Stimulated activated CD4-positive, alpha-beta T cell treated with anti-CD3 and anti-CD28 coated beads, Interleukin-15, amount 100 ng/mL, for 48 hours (primary cell): ENCODE data around the gene SHKBP1.
A peak's percentile ranks its signal among the peaks of the same experiment; 100 is the strongest.
"Not testable (repeated sequence)": the region's sequence is repeated elsewhere in the genome, so short reads cannot be mapped to it uniquely, and the experiment has no call there.

Experiments
- DNase-seq, 2 donors: peaks; one replicate each; pipeline ENCODE4 v3.0.0-alpha.2; 2020; ENCODE audit warnings: low read depth in 2 of 2

The SHKBP1 gene

DNA sequence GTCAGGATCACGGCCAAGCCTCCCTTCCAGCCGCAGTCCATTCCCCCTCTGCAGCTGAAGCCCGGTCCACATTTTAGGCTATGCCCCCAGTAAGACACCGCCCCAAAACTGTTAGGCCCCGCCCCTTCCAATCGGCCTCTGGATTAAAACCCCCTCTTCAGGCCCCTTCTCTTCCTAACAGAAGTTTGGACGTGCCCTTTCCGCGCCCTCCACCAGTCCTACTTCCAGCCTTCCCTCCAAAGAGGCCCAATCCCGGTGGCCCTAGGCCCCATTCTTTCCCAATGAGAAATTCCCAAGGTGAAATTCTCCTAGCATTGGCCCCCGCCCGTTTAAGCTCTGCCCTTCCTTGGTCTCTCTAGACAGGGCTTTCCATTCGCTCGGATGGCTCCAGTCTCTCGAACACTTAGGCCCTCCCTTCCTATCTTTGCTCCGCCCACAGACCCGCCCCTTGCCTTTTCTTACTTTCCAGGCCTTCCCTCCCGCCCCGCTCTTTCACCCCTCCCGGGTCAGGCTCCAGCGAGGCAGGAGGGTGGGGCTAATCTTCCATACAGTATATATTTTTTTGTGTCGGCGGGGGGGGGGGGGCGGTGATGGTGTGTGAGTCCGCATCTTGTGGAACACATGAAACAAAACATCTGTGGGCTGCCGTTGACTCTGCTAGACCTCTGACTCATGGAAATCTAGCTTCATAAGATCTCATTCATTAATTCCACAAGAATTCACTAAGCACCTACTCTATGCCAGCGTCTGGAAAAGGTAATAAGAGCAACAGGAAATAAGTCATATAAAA lies 38.1 kb downstream of the SHKBP1 start:
- peak; percentile 97 for DNase-seq

- DNase-seq, result no peak
Observed at GRCh38 chr19:40616178-40616577, 39.5 kb downstream of the SHKBP1 start.

DNA sequence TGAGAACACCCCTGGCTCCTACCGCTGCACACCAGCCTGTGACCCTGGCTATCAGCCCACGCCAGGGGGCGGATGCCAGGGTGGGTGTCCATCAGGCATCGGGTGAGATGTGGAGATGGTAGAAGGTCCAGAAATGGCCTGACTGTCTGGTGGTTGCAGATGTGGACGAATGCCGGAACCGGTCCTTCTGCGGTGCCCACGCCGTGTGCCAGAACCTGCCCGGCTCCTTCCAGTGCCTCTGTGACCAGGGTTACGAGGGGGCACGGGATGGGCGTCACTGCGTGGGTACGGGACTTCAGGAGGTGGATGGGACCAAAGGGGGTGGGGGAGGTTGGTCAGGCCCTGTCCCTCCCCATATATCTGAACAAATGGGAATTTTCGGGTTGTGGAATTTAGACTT lies 40.3 kb downstream of the SHKBP1 start:
- DNase-seq, result no peak

DNA sequence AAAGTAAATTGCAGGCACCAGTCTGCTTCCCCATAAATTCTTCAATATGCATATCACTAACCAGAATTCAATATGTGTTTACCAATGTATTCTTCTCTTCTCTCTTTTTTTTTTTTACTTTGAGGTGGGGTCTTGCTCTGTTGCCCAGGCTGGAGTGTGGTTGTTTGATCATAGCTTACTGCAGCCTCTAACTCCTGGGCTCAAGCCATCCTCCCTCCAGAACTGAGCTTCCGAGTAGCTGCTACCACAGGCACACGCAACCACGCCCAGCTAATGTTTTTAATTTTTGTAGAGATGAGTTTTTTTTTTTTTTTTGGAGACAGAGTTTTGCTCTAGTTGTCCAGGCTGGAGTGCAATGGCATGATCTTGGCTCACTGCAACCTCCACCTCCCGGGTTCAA lies 41.3 kb downstream of the SHKBP1 start:
- no peak for DNase-seq

GRCh38 chr19:40619333-40620160 lies 42.9 kb downstream of the SHKBP1 start:
- no peak for DNase-seq

DNA sequence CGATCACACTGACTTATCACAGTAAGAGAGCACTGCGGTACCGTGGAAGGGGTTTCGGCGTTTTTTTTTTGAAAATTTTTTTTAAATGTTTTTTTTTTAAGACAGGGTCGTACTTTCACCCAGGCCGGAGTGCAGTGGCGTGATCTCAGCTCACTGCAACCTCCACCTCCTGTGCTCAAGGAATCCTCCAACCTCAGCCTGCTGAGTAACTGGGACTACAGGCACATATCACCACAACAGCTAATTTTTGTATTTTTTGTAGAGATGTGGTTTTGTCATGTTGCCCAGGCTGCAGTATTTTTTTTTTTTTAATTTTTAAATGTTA lies 43.5 kb downstream of the SHKBP1 start:
- DNase-seq, result no peak

DNA sequence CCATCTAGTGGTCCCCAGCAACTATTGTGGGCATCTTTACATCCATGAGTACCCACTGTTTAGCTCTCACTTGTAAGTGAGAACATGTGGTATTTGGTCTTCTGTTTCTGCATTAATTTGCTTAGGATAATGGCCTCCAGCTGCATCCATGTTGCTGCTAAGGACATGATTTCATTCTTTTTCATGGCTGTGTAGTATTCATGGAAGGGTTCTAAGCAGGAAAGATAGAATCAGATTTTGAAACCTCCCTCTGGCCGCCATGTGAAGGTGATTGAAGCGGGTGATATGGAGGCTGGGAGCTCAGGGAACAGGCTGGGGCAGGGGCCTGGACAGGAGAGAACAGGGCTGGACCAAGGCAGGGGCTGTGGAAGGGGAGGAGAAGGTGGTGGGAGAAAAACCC lies 44.6 kb downstream of the SHKBP1 start:
- DNase-seq, result no peak

GRCh38 chr19:40621966-40622772 lies 45.5 kb downstream of the SHKBP1 start:
- DNase-seq, result no peak

GRCh38 chr19:40622773-40623075 lies 46.1 kb downstream of the SHKBP1 start:
- DNase-seq, result no peak

DNA sequence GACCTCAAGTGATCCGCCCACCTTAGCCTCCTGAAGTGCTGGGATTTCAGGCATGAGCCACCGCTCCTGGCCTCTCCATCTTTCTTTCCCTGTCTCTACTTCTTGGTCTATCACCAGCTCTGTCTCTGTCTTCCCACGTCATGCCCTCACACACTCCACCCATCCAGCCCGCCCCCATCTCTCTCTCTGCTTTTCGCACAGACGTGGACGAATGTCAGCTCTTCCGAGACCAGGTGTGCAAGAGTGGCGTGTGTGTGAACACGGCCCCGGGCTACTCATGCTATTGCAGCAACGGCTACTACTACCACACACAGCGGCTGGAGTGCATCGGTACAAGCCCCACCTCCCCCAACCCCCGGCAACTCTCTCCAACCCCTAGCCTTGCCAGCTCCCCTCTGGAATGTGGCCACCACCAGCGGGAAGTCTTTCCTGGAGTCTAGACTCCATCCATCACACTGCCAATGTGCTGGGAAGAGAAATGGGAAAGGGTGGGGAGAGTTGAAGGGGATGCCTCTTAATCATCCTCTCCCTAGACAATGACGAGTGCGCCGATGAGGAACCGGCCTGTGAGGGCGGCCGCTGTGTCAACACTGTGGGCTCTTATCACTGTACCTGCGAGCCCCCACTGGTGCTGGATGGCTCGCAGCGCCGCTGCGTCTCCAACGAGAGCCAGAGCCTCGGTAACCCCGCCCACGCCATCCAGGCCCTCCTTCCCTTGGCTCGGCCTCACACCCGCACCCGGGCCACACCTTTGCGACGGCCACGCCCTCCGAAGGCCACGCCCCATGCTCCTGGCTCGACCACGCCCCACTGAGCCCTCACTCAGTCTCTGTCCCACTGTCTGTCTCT lies 47.0 kb downstream of the SHKBP1 start:
- DNase-seq, result no peak

DNA sequence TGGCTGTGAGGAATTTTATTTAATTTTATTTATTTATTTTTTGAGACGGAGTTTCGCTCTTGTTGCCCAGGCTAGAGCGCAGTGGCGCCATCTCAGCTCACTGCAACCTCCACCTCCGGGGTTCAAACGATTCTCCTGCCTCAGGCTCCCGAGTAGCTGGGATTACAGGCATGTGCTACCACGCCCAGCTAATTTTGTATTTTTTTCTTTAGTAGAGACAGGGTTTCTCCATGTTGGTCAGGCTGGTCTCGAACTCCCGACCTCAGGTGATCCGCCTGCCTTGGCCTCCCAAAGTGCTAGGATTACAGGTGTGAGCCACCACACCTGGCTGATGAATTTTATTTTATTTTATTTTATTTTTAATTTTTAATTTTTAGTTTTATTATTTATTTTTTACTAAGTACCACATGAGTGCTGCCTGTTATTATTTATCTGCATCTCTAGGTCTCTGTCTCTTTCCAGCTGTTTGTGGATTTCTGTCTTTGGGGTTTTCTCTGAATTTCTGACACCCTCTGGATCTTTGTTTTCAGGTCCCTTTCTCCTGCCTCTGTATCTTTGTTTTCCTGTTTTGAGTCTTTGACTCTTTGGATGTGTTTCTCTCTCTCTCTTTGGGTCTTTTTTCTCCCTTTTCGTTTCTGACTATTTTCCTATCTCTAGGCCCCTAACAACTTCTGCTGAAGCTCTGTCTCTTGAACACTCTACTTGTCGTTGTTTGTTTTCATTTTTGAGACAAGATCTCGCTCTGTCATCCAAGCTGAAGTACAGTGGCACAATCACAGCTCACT lies 47.9 kb downstream of the SHKBP1 start:
- DNase-seq, result not testable (repeated sequence)

DNA sequence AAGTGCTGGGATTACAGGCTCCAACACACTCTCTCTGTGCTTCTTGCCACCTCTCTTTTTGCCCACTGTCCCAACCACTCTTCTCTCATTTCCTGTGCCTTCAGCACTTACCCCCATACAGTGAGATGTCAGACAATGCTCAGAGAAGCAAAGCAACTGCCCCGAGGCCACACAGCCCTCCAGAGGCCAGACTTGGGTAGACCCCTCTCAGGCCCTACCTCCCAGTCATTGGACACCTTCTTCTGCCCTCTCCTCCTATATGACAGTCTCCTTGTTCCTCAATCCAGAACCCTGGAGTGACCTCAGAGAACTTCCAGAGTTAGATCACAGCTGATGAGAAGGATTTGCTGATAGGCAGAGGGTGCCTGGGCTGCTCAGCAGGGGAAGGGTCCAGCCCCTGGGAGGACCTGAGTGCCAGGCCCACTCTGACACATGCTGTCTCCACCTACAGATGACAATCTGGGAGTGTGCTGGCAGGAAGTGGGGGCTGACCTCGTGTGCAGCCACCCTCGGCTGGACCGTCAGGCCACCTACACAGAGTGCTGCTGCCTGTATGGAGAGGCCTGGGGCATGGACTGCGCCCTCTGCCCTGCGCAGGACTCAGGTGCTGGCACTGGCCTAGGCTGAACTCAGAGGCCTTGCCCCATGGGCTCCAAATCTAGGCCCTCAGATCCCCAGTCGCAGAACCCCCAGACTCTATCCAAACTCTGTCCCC lies 48.9 kb downstream of the SHKBP1 start:
- DNase-seq, result no peak

DNA sequence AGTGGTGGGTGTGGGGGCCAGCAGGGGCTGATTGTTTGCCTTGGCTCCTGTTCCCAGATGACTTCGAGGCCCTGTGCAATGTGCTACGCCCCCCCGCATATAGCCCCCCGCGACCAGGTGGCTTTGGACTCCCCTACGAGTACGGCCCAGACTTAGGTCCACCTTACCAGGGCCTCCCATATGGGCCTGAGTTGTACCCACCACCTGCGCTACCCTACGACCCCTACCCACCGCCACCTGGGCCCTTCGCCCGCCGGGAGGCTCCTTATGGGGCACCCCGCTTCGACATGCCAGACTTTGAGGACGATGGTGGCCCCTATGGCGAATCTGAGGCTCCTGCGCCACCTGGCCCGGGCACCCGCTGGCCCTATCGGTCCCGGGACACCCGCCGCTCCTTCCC lies 50.2 kb downstream of the SHKBP1 start:
- no peak for DNase-seq

DNA sequence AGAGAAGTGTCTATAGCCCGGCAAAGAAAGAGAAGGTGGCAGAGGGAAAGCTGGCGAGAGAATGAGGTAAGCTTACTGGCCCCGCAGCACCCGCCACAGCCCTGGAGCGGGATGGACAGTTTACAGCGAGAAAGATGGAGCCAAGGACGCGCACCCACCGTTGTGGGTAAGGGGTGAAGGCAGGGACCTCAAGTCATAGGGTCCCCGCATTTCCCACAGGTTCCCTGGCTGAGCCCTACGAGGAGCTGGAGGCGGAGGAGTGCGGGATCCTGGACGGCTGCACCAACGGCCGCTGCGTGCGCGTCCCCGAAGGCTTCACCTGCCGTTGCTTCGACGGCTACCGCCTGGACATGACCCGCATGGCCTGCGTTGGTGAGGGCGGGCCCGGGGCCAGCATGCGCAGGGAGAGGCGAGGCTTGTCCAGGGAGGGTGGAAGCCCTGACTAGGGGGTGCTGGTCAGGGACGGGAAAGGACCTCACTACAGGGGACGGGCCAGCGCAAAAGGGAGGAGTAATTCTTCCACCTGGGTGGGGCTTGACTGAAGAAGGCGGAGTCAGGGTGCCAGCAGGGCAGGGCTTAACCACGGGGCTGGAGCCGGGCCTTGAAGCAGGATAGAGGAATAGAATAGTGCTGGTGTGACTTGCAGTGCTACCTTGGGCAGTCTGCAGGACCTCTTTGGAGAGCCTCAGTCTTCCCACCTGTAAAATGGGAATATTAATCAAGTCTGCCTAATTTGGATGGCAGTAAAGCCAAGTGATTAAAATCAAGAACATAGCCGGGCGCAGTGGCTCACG lies 51.0 kb downstream of the SHKBP1 start:
- no peak for DNase-seq

DNA sequence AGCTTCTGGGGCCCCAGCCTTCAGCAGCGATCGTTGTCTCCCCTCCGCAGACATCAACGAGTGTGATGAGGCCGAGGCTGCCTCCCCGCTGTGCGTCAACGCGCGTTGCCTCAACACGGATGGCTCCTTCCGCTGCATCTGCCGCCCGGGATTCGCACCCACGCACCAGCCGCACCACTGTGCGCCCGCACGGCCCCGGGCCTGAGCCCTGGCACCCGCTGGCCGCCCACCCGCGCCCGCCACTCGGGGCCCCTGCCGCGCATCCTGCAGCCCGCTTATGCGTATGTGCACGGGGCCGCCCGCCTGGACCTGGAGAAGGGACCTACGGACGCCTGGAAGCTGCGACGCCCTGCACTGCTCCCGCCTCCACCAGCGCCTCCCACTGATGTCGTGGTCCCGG lies 52.7 kb downstream of the SHKBP1 start:
- no peak for DNase-seq

GRCh38 chr19:40630571-40631160 lies 54.0 kb downstream of the SHKBP1 start:
- no peak for DNase-seq

- no peak for DNase-seq
Observed at GRCh38 chr19:40632311-40633036, 55.8 kb downstream of the SHKBP1 start.

DNA sequence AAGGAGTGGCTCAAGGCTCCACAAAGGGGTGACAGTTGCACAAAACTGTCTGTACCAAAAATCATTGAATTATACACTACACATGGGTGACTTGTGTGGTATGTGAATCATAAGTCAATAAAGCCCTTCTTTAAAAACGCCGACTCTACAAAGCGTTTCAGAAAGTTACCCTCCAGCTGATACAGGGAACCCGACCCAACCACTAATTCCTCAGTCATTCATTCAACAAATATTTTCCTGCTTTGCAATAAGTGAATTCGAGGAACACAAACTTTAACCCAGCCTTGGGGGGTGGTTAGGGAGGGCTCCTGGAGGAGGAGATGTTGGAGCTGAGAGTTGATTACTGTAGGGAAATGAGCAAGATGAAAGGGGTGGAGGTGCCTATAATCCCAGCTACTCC lies 56.5 kb downstream of the SHKBP1 start:
- DNase-seq, result no peak
